AG04450 (cell line): ENCODE measurements around the gene CLEC20A. TPM values are rescaled to one million over a fixed set of nuclear protein-coding genes. Genes with fewer than 3 reads are reported as not detected.

ENCODE experiments used
- CTCF ChIA-PET: fragments of 300-600, 350-600 bp; formaldehyde crosslinking; extraction: SDS; loops from one replicate; lab custom pipeline; 2022; ENCODE audit warnings: antibody characterized with exemption, inconsistent platforms; lab: Charles Lee
- POLR2A ChIA-PET: fragments of 350-600 bp; formaldehyde crosslinking; extraction: SDS; loops from one replicate; lab custom pipeline; 2021; ENCODE audit warnings: antibody characterized with exemption, inconsistent platforms; lab: Yijun Ruan, JAX
- DNase-seq: peaks from one replicate; pipeline ENCODE4 v3.0.0-alpha.2; 2011; ENCODE audit warnings: low read depth, low spot score
- H3K27ac ChIP-seq: one replicate; pipeline ENCODE4 v1.5.1; 2012; ENCODE audit warnings: low read depth, low read length, control low read depth
- H3K27me3 ChIP-seq: one replicate; pipeline ENCODE4 v1.6.0; 2012; ENCODE audit warnings: low read length; ENCODE audit not compliant: control insufficient read depth, insufficient read depth
- H3K4me3 ChIP-seq: 2 replicates; pipeline ENCODE4 v1.5.1; 2011; ENCODE audit warnings: mild to moderate bottlenecking, low read depth, low read length, control low read depth
- H3K9me3 ChIP-seq: 2 replicates; pipeline ENCODE4 v1.5.1; 2012; ENCODE audit warnings: low read length; ENCODE audit not compliant: control insufficient read depth, insufficient read depth
- CTCF ChIP-seq: IDR thresholded peaks from 2 replicates; pipeline ENCODE4 v1.5.1; 2011; ENCODE audit warnings: low read depth, low read length, control low read depth, inconsistent platforms
- polyA plus RNA-seq: library from polyadenylated mRNA; depleted of rRNA; stranded (reverse); fragments of >200 nt; gene quantifications from 2 replicates; pipeline ENCODE4 v1.2.3, GENCODE V29; 2011

The CLEC20A gene
- polyA plus RNA-seq, 1 experiment, result not detected

GRCh38 chr1:178541829-178542553 lies 45.2 kb upstream of the CLEC20A start:
- H3K4me3 ChIP-seq, result peak overlapping the region; percentile 72
- CTCF ChIA-PET, result interaction anchor here (0.6 to 8.9 kb wide), 35 partner anchors 11 to 536 kb away, joined by 3 to 176 read pairs (median 5); partner anchors contain the start of gene RALGPS2
- TF ChIP-seq CTCF, result no peak
- peak overlapping the region; percentile 21 for H3K27ac ChIP-seq
- H3K27me3 ChIP-seq, result no peaks in the 10 kb centered on the region
- DNase-seq, result no peak
- H3K9me3 ChIP-seq, result no peaks in the 10 kb centered on the region; the same call in 1 of the 2 replicates
- POLR2A ChIA-PET, result interaction anchor here (0.6 to 1.3 kb wide), 3 partner anchors 66 to 183 kb away, joined by 4 to 13 read pairs (median 5); partner anchors contain the start of gene RALGPS2

- H3K4me3 ChIP-seq, result no peak overlapping the region
- ChIA-PET POLR2A (interaction anchor here (0.5 to 1.2 kb wide), 3 partner anchors 185 to 585 kb away, joined by 3 to 7 read pairs (median 3); no protein-coding TSS in a partner anchor), CTCF (interaction anchor here (0.6 to 8.9 kb wide), 8 partner anchors 185 to 463 kb away, joined by 3 to 176 read pairs (median 6); no protein-coding TSS in a partner anchor)
- no peaks in the 10 kb centered on the region for H3K27me3 ChIP-seq
- H3K27ac ChIP-seq, result peak overlapping the region; percentile 65
- H3K9me3 ChIP-seq, result no peaks in the 10 kb centered on the region; the same call in 1 of the 2 replicates
- no peak for TF ChIP-seq CTCF
- DNase-seq, result no peak
Observed at GRCh38 chr1:178541379-178541778, 44.6 kb upstream of the CLEC20A start.

- no peak for TF ChIP-seq CTCF
- Histone ChIP-seq H3K27me3 (no peaks in the 10 kb centered on the region), H3K4me3 (no peak overlapping the region), H3K9me3 (no peaks in the 10 kb centered on the region; the same call in 1 of the 2 replicates), H3K27ac (peak overlapping the region; percentile 65)
- ChIA-PET POLR2A (interaction anchor here (0.5 to 1.2 kb wide), 4 partner anchors 83 to 586 kb away, joined by 3 to 6 read pairs (median 4); no protein-coding TSS in a partner anchor), CTCF (interaction anchor here (0.5 to 8.9 kb wide), 10 partner anchors 10 to 463 kb away, joined by 3 to 176 read pairs (median 4); no protein-coding TSS in a partner anchor)
- DNase-seq, result peak; percentile 68
Observed at GRCh38 chr1:178540646-178541045, 43.9 kb upstream of the CLEC20A start.

GRCh38 chr1:178540204-178540603 lies 43.4 kb upstream of the CLEC20A start:
- Histone ChIP-seq H3K4me3 (no peak overlapping the region), H3K27me3 (no peaks in the 10 kb centered on the region), H3K9me3 (no peaks in the 10 kb centered on the region; the same call in 1 of the 2 replicates), H3K27ac (peak overlapping the region; percentile 65)
- ChIA-PET POLR2A (interaction anchor here (1.0 kb wide), 2 partner anchors 462 to 586 kb away, joined by 3 to 4 read pairs; no protein-coding TSS in a partner anchor), CTCF (interaction anchor here (0.5 to 8.9 kb wide), 10 partner anchors 9 to 464 kb away, joined by 3 to 176 read pairs (median 5); no protein-coding TSS in a partner anchor)
- no peak for TF ChIP-seq CTCF
- no peak for DNase-seq
